Spleen (tissue), 7 donors: ENCODE data around the gene SETD1A.

Experiments
- POLR2AphosphoS5 ChIP-seq, 3 donors: sonication (generic); formaldehyde crosslinking; IDR thresholded peaks; one replicate each; pipeline ENCODE4 v1.5.1; 2017; ENCODE audit warnings: antibody characterized with exemption in 3 of 3
- TF ChIP-seq, protein P1 (sequence below), 11 experiments: fragments of 200-600 bp in 7 of 11; fragments of 450-650 bp in 4 of 11; sonication (generic) in 4 of 11; IDR thresholded peaks in 8 of 11; conservative IDR thresholded peaks in 3 of 11; 1 replicate in 7 of 11; 2 replicates in 4 of 11; pipeline versions ENCODE4 v1.4.0 to v1.8.0; 2016 to 2021; ENCODE audit warnings: antibody characterized with exemption in 11 of 11, inconsistent platforms in 4 of 11, mild to moderate bottlenecking in 1 of 11
- donor health status: DM: no; HTN: no; CAD: no; lungs with moderate emphysema.
- donor health status: DM: no; HTN: no; CAD: no.
- donor health status: DM: no; HTN: no; CAD: no.

DNA sequence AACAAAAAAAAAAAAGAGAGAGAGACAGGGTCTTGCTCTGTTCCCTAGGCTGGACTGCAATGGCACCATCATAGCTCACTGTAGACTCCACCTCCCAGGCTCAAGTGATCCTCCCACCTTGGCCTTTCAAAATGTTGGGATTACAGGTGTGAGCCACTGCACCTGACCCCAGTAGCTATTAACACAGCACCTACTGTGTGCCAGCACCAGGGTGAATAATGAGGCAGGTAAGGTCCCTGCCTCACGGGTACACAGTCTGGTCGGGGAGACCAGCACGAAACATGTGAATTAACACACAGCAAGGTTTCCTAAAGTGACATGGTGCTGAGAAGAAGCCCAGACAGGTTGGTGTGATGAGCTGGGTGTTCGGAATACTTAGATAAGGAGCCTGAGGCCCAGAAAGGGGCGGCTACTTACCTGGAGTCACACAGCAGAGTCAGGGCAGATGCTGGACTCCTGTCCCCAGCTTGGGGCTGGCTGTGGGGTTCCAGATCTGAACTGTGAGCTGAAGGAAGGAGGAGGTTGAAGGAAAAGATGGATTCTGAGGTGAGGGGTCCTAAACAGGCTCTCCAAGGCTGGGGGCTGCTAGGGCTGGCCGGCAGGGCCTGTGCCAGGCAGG, 44.7 kb upstream of the SETD1A start:
- TF ChIP-seq, protein P1, sequence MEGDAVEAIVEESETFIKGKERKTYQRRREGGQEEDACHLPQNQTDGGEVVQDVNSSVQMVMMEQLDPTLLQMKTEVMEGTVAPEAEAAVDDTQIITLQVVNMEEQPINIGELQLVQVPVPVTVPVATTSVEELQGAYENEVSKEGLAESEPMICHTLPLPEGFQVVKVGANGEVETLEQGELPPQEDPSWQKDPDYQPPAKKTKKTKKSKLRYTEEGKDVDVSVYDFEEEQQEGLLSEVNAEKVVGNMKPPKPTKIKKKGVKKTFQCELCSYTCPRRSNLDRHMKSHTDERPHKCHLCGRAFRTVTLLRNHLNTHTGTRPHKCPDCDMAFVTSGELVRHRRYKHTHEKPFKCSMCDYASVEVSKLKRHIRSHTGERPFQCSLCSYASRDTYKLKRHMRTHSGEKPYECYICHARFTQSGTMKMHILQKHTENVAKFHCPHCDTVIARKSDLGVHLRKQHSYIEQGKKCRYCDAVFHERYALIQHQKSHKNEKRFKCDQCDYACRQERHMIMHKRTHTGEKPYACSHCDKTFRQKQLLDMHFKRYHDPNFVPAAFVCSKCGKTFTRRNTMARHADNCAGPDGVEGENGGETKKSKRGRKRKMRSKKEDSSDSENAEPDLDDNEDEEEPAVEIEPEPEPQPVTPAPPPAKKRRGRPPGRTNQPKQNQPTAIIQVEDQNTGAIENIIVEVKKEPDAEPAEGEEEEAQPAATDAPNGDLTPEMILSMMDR (IDR thresholded peaks at IDR 0.05 in 8 of 11, conservative IDR thresholded peaks at IDR 0.05 in 3 of 11) = no peak
- no peak for TF ChIP-seq POLR2AphosphoS5 (IDR thresholded peaks at IDR 0.05)
